Breast epithelium (tissue), 4 donors: Measurements from ENCODE around the gene ATP6AP2. TPM values are rescaled to one million over a fixed set of nuclear protein-coding genes. Genes with fewer than 3 reads are reported as not detected.

ENCODE experiments used
- DNase-seq, 2 donors: peaks; one replicate each; pipeline ENCODE4 v3.0.0-alpha.2; 2019; ENCODE audit warnings: low spot score in 2 of 2
- H3K27ac ChIP-seq, 2 donors: fragments of 200-600 bp; sonication (generic) in 1 of 2; one replicate each; pipeline ENCODE4 v1.5.1; 2016 to 2019; ENCODE audit warnings: mild to moderate bottlenecking in 1 of 2
- H3K27me3 ChIP-seq, 2 donors: fragments of 200-600 bp; sonication (generic) in 1 of 2; one replicate each; pipeline versions ENCODE4 v1.5.1 to v1.6.0; 2017 to 2019; ENCODE audit warnings: control low read depth in 1 of 2, mild to moderate bottlenecking in 1 of 2
- H3K36me3 ChIP-seq: fragments of 200-600 bp; one replicate; pipeline ENCODE4 v1.5.1; 2019
- H3K4me1 ChIP-seq, 2 donors: fragments of 200-600 bp; sonication (generic); one replicate each; pipeline ENCODE4 v1.5.1; 2016 to 2019; ENCODE audit warnings: control low read depth in 1 of 2
- H3K4me3 ChIP-seq, 3 donors: fragments of 200-600 bp; sonication (generic); 1 replicate in 2 of 3; 2 replicates in 1 of 3; pipeline ENCODE4 v1.5.1; 2016 to 2019; ENCODE audit warnings: mild to moderate bottlenecking in 3 of 3, moderate library complexity in 2 of 3
- H3K9me3 ChIP-seq, 2 donors: fragments of 200-600 bp; sonication (generic) in 1 of 2; one replicate each; pipeline ENCODE4 v1.5.1; 2016 to 2019; ENCODE audit warnings: control low read depth in 1 of 2
- CTCF ChIP-seq, 3 donors: fragments of 450-650 bp; IDR thresholded peaks; one replicate each; pipeline ENCODE4 v1.5.1; 2016 to 2017; ENCODE audit warnings: antibody characterized with exemption in 3 of 3, mild to moderate bottlenecking in 3 of 3, moderate library complexity in 3 of 3
- POLR2A ChIP-seq: fragments of 450-650 bp; IDR thresholded peaks from one replicate; pipeline ENCODE4 v1.6.1; 2016; ENCODE audit warnings: antibody characterized with exemption, mild to moderate bottlenecking, moderate library complexity
- POLR2AphosphoS5 ChIP-seq, 3 donors: sonication (generic); formaldehyde crosslinking; IDR thresholded peaks; one replicate each; pipeline ENCODE4 v1.6.1; 2017; ENCODE audit warnings: antibody characterized with exemption in 3 of 3
- intact Hi-C: fragments of 100-400 bp; cut with DNase I; formaldehyde crosslinking; loops from one replicate; pipeline ENCODE4 v1.15.1; 2023; ENCODE audit warnings: low total_unique reads
- total RNA-seq, 3 donors: library from RNA; depleted of rRNA; stranded (reverse); fragments of >200 nt; gene quantifications; one replicate each; pipeline ENCODE4 v1.1.0, GENCODE V29; 2016

ATP6AP2 gene
- total RNA-seq, 3 donors from 2014 or later: 85.2 to 129 (median 103) TPM

DNA sequence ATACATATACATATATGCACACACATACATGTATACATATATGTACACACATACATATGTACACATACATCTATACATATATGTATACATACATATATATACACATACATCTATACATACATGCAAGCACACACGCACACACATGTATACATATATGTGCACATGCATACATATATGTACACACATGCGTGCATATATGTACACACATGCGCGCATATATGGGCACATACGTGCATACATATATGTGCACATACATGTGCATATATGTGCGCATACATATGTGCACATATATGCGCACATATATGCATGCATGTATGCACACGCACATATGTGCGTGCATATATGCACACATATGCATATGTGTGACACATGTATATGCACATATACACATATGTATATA lies 35.2 kb downstream of the ATP6AP2 start:
- Histone ChIP-seq H3K27ac (no peak overlapping the region), H3K9me3 (no peaks in the 10 kb centered on the region), H3K27me3 (peaks cover 0 to 42% of the 10 kb centered on the region in 2 donors), H3K4me3 (no peak overlapping the region), H3K4me1 (no peaks in the 10 kb centered on the region), H3K36me3 (no peaks in the 10 kb centered on the region)
- TF ChIP-seq POLR2A: no peak
- no peak for TF ChIP-seq POLR2AphosphoS5 (IDR thresholded peaks at IDR 0.05)
- no peak for DNase-seq
- intact Hi-C loops: no loop called here

- intact Hi-C loops: no loop called here
- Histone ChIP-seq H3K9me3 (no peaks in the 10 kb centered on the region), H3K27me3 (peaks cover 0 to 41% of the 10 kb centered on the region in 2 donors), H3K27ac (no peak overlapping the region), H3K36me3 (no peaks in the 10 kb centered on the region), H3K4me3 (no peak overlapping the region), H3K4me1 (no peaks in the 10 kb centered on the region)
- TF ChIP-seq POLR2A (no peak), POLR2AphosphoS5 (IDR thresholded peaks at IDR 0.05) (no peak)
- no peak for DNase-seq
Measured at GRCh38 chrX:40617566-40617965, 36.8 kb downstream of the ATP6AP2 start.

GRCh38 chrX:40622479-40623138 lies 41.8 kb downstream of the ATP6AP2 start:
- Histone ChIP-seq H3K36me3 (no peaks in the 10 kb centered on the region), H3K4me1 (no peaks in the 10 kb centered on the region), H3K27ac (no peak overlapping the region), H3K4me3 (no peak overlapping the region), H3K27me3 (peaks cover 0 to 53% of the 10 kb centered on the region in 2 donors), H3K9me3 (peaks cover 3 to 6% of the 10 kb centered on the region in 2 donors)
- intact Hi-C loops: no loop called here
- TF ChIP-seq CTCF (IDR thresholded peaks at IDR 0.05): no peak
- no peak for TF ChIP-seq POLR2A
- TF ChIP-seq POLR2AphosphoS5 (IDR thresholded peaks at IDR 0.05): no peak
- no peak for DNase-seq

- Histone ChIP-seq H3K36me3 (no peaks in the 10 kb centered on the region), H3K27ac (no peak within 1 kb of the TSS), H3K9me3 (peaks cover 3 to 6% of the 10 kb centered on the region in 2 donors), H3K27me3 (peaks cover 0 to 48% of the 10 kb centered on the region in 2 donors), H3K4me1 (no peaks in the 10 kb centered on the region), H3K4me3 (no peak within 1 kb of the TSS)
- DNase-seq: no peak
- TF ChIP-seq CTCF (IDR thresholded peaks at IDR 0.05) (no peak), POLR2A (no peak), POLR2AphosphoS5 (IDR thresholded peaks at IDR 0.05) (no peak)
- intact Hi-C loops: no loop called here
Measured at GRCh38 chrX:40623139-40623536, 42.4 kb downstream of the ATP6AP2 start, which contains the start of gene MPC1L. Gene MPC1L (plus strand): TSS chrX:40623428. CDS start chrX:40623566, 138 bp downstream.

DNA sequence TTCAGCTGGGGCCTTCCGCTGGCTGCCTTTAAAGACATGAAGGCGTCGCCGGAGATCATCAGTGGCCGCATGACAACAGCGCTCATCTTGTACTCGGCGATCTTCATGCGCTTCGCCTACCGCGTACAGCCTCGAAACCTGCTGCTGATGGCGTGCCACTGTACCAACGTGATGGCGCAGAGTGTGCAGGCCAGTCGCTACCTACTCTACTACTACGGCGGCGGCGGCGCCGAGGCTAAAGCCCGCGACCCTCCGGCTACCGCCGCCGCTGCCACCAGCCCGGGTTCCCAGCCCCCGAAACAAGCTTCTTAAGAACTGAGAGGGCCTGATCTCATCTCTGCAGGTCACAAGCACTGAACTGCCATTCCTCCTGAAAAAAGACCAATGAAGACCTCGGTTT lies 42.9 kb downstream of the ATP6AP2 start:
- H3K9me3 ChIP-seq: peaks cover 3 to 6% of the 10 kb centered on the region in 2 donors
- no peaks in the 10 kb centered on the region for H3K36me3 ChIP-seq
- no peak for DNase-seq
- H3K4me3 ChIP-seq: no peak overlapping the region
- TF ChIP-seq POLR2AphosphoS5 (IDR thresholded peaks at IDR 0.05) (no peak), POLR2A (no peak), CTCF (IDR thresholded peaks at IDR 0.05) (no peak)
- no peak overlapping the region for H3K27ac ChIP-seq
- peaks cover 0 to 43% of the 10 kb centered on the region in 2 donors for H3K27me3 ChIP-seq
- no peaks in the 10 kb centered on the region for H3K4me1 ChIP-seq
- intact Hi-C loops: no loop called here

DNA sequence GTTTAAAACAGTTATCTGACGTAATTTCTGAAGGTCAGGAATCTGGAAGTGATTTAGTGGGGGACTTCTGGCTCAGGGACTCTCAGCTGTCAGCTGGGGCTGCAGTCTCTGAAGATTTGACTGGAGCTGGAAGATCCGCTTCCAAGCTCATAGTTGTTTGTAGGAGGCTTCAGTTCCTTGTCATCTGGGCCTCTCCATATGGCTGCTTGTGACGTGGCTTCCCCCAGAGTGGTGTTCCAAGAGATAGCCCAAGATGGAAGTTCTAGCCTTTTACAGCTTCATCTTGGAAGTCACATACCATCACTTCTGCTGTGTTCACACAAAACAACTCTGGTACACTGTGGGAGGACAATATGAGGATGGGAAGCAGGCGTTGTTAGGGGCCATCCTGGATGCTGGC lies 44.5 kb downstream of the ATP6AP2 start:
- intact Hi-C loops: no loop called here
- Histone ChIP-seq H3K9me3 (peaks cover 3 to 6% of the 10 kb centered on the region in 2 donors), H3K4me3 (no peak overlapping the region), H3K36me3 (peaks cover under 1% of the 10 kb centered on the region), H3K27me3 (peaks cover 0 to 45% of the 10 kb centered on the region in 2 donors), H3K27ac (no peak overlapping the region), H3K4me1 (no peaks in the 10 kb centered on the region)
- TF ChIP-seq POLR2AphosphoS5 (IDR thresholded peaks at IDR 0.05): no peak
- TF ChIP-seq CTCF (IDR thresholded peaks at IDR 0.05): no peak
- TF ChIP-seq POLR2A: no peak
- DNase-seq: no peak
